ENCODE data around the gene ADGRD1.
A peak's percentile ranks its signal among the peaks of the same experiment; 100 is the strongest.

The ADGRD1 gene

DNA sequence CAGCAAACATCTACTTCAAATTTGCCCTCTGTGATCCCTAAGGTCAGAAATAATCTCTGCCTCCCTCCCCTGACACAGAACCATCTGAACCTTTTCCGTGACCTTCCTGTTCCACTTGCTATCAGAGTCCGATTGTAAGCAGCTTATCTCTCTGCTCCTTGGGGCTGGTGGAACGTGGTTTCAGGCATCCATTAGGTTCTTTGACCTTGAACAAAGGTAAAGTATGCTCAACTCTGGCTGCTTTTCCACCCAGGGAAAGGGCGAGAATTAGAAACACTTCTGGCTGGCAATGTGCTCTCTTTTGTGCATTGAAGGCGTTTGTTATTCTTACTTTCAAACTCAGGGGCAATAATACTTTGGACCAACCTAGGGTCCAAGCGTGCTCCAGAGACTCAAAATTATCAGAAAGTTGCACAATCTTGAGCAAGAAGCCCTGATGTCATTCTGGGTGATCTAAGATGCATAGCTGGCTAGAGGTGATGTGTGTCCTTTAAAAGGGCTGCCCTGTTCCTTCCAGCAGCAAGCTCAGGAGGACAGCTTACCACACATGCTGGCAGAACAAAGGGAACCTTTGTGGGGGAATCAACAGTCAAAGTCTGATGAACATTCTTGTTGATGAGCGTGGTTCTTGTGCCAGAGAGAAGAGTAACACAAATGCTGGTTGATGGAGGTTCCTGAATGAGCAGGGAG is 29.8 kb downstream of the ADGRD1 start:
- H3K9me3 ChIP-seq (ENCODE audit: control insufficient read depth, insufficient read depth, low read length), result no peaks in the 10 kb centered on the region
- no peaks in the 10 kb centered on the region for H4K20me1 ChIP-seq (ENCODE audit: control insufficient read depth, insufficient read depth, low read depth, low read length)
- no peaks in the 10 kb centered on the region for H3K27me3 ChIP-seq (ENCODE audit: control insufficient read depth, low read length)
- H3K4me3 ChIP-seq (ENCODE audit: low read length), result no peak overlapping the region
- H3K79me2 ChIP-seq (ENCODE audit: control insufficient read depth, low read length), result peaks cover under 1% of the 10 kb centered on the region; the same call in 1 of the 2 replicates
- H3K27ac ChIP-seq (ENCODE audit: low read depth, low read length), result peak overlapping the region; percentile 98; the same call in 1 of the 2 replicates
- H3K36me3 ChIP-seq (ENCODE audit: control insufficient read depth, low read length), result peaks cover 6% of the 10 kb centered on the region
- H3K9me2 ChIP-seq (replicated peaks; ENCODE audit: control insufficient read depth, low read length), result no peaks in the 10 kb centered on the region
- H3K4me2 ChIP-seq (ENCODE audit: low read length), result peak overlapping the region; percentile 67; the same call in 1 of the 2 replicates
- TF ChIP-seq EZH2phosphoT487 (IDR thresholded peaks at IDR 0.05; ENCODE audit: borderline replicate concordance, low read length), result no peak
- TF ChIP-seq, protein P1, sequence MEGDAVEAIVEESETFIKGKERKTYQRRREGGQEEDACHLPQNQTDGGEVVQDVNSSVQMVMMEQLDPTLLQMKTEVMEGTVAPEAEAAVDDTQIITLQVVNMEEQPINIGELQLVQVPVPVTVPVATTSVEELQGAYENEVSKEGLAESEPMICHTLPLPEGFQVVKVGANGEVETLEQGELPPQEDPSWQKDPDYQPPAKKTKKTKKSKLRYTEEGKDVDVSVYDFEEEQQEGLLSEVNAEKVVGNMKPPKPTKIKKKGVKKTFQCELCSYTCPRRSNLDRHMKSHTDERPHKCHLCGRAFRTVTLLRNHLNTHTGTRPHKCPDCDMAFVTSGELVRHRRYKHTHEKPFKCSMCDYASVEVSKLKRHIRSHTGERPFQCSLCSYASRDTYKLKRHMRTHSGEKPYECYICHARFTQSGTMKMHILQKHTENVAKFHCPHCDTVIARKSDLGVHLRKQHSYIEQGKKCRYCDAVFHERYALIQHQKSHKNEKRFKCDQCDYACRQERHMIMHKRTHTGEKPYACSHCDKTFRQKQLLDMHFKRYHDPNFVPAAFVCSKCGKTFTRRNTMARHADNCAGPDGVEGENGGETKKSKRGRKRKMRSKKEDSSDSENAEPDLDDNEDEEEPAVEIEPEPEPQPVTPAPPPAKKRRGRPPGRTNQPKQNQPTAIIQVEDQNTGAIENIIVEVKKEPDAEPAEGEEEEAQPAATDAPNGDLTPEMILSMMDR (IDR thresholded peaks at IDR 0.05; ENCODE audit: low read depth, low read length, poor library complexity, severe bottlenecking), result no peak
- peaks cover 50% of the 10 kb centered on the region for H3K4me1 ChIP-seq (ENCODE audit: control insufficient read depth, low read length)
- H3F3A ChIP-seq (ENCODE audit: control insufficient read depth, insufficient read depth), result peaks cover 42% of the 10 kb centered on the region

DNA sequence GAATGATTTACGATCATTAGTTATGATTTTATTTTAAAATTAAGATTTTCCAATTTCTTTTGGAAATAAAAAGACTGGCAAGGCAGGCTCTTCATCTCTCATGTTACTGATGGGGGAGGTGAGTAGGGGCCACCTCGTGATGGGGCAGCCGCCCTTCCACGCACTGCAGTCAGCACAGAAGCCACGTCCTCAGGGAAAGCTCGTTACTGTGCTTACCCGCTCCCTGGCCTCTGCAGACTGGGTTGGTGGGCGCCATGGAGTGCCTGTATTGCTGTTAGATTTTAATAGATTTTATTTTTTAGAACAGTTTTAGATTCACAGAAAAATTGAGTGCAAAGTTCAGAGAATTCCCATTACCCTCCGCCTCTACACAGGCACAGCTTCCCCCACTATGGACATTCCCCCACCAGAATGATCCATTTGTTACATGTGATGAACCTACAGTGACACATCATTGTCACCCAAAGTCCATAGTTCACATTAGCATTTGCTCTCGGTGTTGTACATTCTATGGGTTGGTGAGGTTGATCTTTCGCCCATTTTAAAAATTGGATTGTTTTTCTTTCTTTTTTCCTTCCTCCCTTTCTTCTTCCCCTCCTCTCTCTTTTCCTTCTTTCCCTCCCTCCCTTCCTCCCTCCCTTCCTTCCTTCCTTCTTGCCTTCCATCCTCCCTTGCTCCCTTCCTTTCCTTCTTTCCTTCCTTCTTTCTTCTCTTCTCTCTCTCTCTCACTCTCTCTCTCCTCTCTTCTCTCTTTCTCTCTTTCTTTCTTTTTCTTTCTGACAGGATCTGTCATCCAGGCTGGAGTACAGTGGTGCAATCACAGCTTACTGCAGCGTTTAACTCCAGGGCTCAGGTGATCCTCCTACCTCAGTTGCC is 30.7 kb downstream of the ADGRD1 start:
- Histone ChIP-seq H3K27ac (ENCODE audit: low read depth, low read length) (no peak overlapping the region), H3F3A (ENCODE audit: control insufficient read depth, insufficient read depth) (peaks cover 37% of the 10 kb centered on the region), H3K27me3 (ENCODE audit: control insufficient read depth, low read length) (no peaks in the 10 kb centered on the region), H3K4me2 (ENCODE audit: low read length) (no peak overlapping the region), H3K36me3 (ENCODE audit: control insufficient read depth, low read length) (peaks cover 2% of the 10 kb centered on the region), H3K9me3 (ENCODE audit: control insufficient read depth, insufficient read depth, low read length) (no peaks in the 10 kb centered on the region), H3K4me3 (ENCODE audit: low read length) (no peak overlapping the region), H3K4me1 (ENCODE audit: control insufficient read depth, low read length) (peaks cover 41% of the 10 kb centered on the region), H3K9me2 (replicated peaks; ENCODE audit: control insufficient read depth, low read length) (no peaks in the 10 kb centered on the region), H3K79me2 (ENCODE audit: control insufficient read depth, low read length) (no peaks in the 10 kb centered on the region), H4K20me1 (ENCODE audit: control insufficient read depth, insufficient read depth, low read depth, low read length) (no peaks in the 10 kb centered on the region)
- TF ChIP-seq, protein P1 (IDR thresholded peaks at IDR 0.05; ENCODE audit: low read depth, low read length, poor library complexity, severe bottlenecking), result no peak

DNA sequence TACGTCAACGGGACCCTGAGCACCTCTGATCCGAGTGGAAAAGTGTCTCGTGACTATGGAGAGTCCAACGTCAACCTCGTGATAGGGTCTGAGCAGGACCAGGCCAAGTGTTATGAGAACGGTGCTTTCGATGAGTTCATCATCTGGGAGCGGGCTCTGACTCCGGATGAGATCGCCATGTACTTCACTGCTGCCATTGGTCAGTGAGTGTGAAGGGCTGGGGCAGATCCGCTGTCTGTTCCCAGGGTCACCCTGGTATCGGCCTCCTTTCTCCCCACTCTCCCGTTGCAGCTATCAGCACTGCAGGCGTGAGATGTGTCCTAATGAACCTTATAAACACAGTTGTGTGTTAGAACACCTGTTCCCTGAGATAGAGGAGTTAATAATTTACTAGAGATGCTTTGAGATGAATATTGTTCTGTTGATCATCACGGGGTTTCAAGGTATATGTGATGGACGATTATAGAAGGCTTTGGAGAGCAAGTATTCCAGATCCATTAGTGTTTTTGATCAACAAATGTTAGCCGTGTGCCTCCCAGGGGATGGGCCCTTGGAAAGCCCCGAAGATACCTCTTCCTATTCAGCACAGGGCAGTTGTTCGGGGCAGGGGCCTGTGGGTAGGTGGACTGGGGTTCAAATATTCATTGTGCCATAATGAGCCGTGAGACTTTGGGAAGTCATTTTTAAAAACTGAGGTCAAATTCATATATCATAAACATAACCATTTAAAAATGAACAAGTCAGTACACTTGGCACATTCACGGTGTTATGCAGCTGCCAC is 33.6 kb downstream of the ADGRD1 start:
- H3K9me2 ChIP-seq (replicated peaks; ENCODE audit: control insufficient read depth, low read length), result no peaks in the 10 kb centered on the region
- peaks cover 22% of the 10 kb centered on the region for H3K4me1 ChIP-seq (ENCODE audit: control insufficient read depth, low read length)
- no peak overlapping the region for H3K4me3 ChIP-seq (ENCODE audit: low read length)
- no peaks in the 10 kb centered on the region for H4K20me1 ChIP-seq (ENCODE audit: control insufficient read depth, insufficient read depth, low read depth, low read length)
- no peaks in the 10 kb centered on the region for H3K9me3 ChIP-seq (ENCODE audit: control insufficient read depth, insufficient read depth, low read length)
- peaks cover 15% of the 10 kb centered on the region for H3F3A ChIP-seq (ENCODE audit: control insufficient read depth, insufficient read depth)
- no peaks in the 10 kb centered on the region for H3K79me2 ChIP-seq (ENCODE audit: control insufficient read depth, low read length)
- no peak overlapping the region for H3K4me2 ChIP-seq (ENCODE audit: low read length)
- no peak overlapping the region for H3K27ac ChIP-seq (ENCODE audit: low read depth, low read length)
- no peaks in the 10 kb centered on the region for H3K27me3 ChIP-seq (ENCODE audit: control insufficient read depth, low read length)
- no peak for TF ChIP-seq EZH2phosphoT487 (IDR thresholded peaks at IDR 0.05; ENCODE audit: borderline replicate concordance, low read length)
- TF ChIP-seq, protein P1 (IDR thresholded peaks at IDR 0.05; ENCODE audit: low read depth, low read length, poor library complexity, severe bottlenecking), result no peak
- no peaks in the 10 kb centered on the region for H3K36me3 ChIP-seq (ENCODE audit: control insufficient read depth, low read length)
